Spinal cord (tissue), 10 donors: ENCODE results near the gene FOXN3. TPM values are rescaled to one million over a fixed set of nuclear protein-coding genes. Genes with fewer than 3 reads are reported as not detected.
"Not testable (repeated sequence)": the region's sequence is repeated elsewhere in the genome, so short reads cannot be mapped to it uniquely, and the experiment has no call there.

Experiments used
- DNase-seq, 6 donors: peaks; one replicate each; pipeline versions ENCODE4 v3.0.0 to v3.0.0-alpha.2; 2013 to 2015; ENCODE audit warnings: low spot score in 6 of 6, low read depth in 4 of 6
- H3K27ac ChIP-seq: one replicate; pipeline ENCODE4 v1.5.1; 2013; ENCODE audit warnings: low read depth, low read length, control low read depth
- H3K27me3 ChIP-seq: one replicate; pipeline ENCODE4 v1.6.1; 2013; ENCODE audit warnings: low read length; ENCODE audit not compliant: control insufficient read depth, insufficient read depth
- H3K36me3 ChIP-seq: one replicate; pipeline ENCODE4 v1.6.1; 2013; ENCODE audit warnings: low read length; ENCODE audit not compliant: control insufficient read depth, insufficient read depth
- H3K4me1 ChIP-seq: one replicate; pipeline ENCODE4 v1.6.1; 2013; ENCODE audit warnings: low read length; ENCODE audit not compliant: control insufficient read depth, insufficient read depth
- H3K4me3 ChIP-seq: one replicate; pipeline ENCODE4 v1.5.1; 2013; ENCODE audit warnings: low read depth, low read length, control low read depth
- H3K9me3 ChIP-seq: one replicate; pipeline ENCODE4 v1.6.1; 2013; ENCODE audit warnings: low read length; ENCODE audit not compliant: control insufficient read depth, insufficient read depth
- WGBS: methylation state at CpG from one replicate; pipeline ENCODE4 v1.1.5; 2013; ENCODE audit warnings: missing lambda C conversion rate; ENCODE audit not compliant: insufficient coverage; 5-methylcytosine and 5-hydroxymethylcytosine counted together
- polyA plus RNA-seq, 2 donors: library from polyadenylated mRNA; unstranded; fragments of 120-200 nt; gene quantifications; one replicate each; pipeline ENCODE4 v1.2.1, GENCODE V29; 2013; ENCODE audit not compliant: insufficient read length in 2 of 2
- total RNA-seq, 2 donors: library from RNA; depleted of rRNA in 1 of 2; stranded (reverse); fragments of 120-200 nt in 1 of 2; fragments of >200 nt in 1 of 2; gene quantifications; one replicate each; pipeline versions ENCODE4 v1.2.3 to v1.2.4, GENCODE V29; 2013 to 2014
- donor health status: healthy.

The FOXN3 gene
- total and polyA plus RNA-seq, 4 donors: 37.8 to 56.8 (median 46.8) TPM

DNA sequence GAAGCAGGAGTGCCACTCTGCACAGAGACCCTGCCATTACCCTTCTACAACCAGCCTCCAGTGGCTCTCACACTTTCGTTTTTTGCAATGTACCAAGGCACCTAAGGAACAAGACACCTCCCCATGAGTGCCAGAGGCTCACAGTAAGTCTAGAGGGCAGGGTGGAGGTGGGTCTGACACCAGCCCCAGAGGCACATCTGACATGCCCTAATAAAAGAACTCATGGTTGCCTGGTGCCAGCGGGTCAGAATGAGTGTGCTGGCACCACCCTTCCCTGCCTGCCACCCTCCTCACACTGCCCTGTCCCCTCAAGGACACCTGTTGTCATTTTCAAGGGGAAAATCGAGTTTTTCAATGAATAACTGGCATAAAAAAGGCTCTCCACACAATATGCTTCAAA, 161.2 kb downstream of the FOXN3 start:
- no peaks in the 10 kb centered on the region for H3K36me3 ChIP-seq
- H3K4me1 ChIP-seq: peaks cover 22% of the 10 kb centered on the region
- no peaks in the 10 kb centered on the region for H3K9me3 ChIP-seq
- H3K4me3 ChIP-seq: no peak overlapping the region
- WGBS: 100% methylated on average over 1 of the region's 3 CpGs
- no peak overlapping the region for H3K27ac ChIP-seq
- DNase-seq: no peak
- H3K27me3 ChIP-seq: no peaks in the 10 kb centered on the region

DNA sequence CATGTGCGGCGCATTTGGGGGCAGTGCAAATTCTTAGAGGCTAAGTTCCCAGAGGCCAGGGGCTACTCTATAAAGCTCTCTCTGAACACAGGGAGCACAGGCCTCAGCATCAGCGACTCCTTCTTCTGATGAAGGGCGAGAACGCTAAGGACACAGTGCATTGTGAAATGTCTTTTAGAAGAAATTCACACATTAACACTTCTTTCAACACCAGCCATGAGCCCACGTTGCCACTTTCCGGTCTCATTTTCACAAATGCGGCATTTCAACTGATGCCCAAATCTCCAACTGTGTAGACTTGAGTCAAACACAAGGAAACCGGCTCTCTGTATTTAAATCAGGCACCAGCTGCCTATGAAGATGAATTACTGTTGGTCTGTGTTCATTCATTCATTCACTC, 162.0 kb downstream of the FOXN3 start:
- Histone ChIP-seq H3K4me1 (peaks cover 22% of the 10 kb centered on the region), H3K4me3 (no peak overlapping the region), H3K27me3 (no peaks in the 10 kb centered on the region), H3K9me3 (no peaks in the 10 kb centered on the region), H3K36me3 (no peaks in the 10 kb centered on the region), H3K27ac (no peak overlapping the region)
- 88% methylated on average over 6 of the region's 9 CpGs for WGBS
- DNase-seq: no peak

DNA sequence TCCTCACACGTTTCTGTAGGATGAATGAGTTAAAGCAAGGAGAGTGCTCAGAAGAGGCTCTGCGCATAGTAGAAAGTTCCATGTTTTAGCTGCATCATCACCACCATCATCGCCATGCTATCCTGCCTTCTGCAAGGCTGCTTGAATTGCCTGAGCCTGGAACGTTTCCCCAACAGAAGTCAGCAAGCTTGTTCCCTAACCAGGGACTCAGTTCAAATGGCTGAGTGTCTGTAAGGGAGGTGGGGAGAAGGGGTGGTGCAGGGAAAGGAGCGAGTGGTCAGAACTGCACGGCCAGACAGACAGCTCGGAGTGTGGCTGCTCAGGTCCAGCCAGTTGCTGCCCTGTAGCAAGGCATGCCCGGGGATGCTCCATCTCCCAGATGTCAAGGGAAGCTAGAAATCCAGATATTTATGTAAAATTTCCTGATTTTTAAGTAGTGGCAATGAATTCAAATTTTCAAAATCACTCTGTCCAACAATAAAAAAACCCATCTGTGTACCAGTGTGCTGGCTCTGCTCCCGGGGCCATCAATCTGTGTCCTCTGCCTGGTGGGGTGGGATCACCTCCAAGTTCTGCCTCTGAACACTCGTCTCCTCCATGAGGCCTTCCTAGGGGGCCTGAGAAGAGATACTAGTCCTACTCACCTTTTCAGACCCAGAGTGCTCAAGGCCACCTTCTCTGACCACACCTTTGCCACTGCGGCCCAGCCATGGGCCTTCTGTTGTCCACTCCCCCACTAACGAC, 162.7 kb downstream of the FOXN3 start:
- DNase-seq: peak in 2 of 6 donors; percentile 69 to 75
- Histone ChIP-seq H3K4me1 (peaks cover 26% of the 10 kb centered on the region), H3K36me3 (no peaks in the 10 kb centered on the region), H3K9me3 (no peaks in the 10 kb centered on the region), H3K4me3 (no peak overlapping the region), H3K27ac (peak overlapping the region; percentile 8), H3K27me3 (no peaks in the 10 kb centered on the region)
- WGBS: 68% methylated on average over 9 of the region's 12 CpGs

DNA sequence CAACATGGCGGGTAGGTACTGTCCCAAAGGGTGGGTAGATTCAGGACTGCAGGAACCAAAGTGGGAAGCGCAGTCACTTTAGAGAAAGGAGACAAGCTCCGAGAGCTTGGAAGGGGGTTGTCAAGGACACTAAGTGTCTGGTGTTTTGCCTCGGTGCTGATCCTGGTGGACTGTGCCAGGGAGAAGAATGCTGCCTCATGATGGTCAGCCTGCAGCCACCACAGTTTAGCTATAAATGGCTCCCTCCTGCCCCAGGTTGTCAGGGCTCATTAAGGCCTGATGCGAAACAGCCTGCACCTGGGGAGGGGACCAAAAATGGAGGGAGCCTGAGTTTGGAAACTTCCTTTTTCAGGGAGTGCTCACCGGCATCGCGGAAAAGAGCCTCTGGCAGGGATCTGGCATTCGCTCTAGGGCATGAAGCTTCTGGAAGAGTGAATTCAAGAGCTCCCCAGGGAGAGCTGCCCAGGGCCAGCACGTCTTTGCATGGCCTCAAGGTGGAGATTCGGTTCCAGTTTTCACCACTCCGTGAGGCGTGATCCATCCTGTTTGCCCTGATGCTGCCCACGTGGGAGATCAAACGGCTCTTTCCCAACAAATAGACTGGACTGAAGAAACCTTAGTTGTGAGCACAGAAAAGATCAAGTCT, 164.0 kb downstream of the FOXN3 start:
- H3K27ac ChIP-seq: no peak overlapping the region
- no peaks in the 10 kb centered on the region for H3K9me3 ChIP-seq
- no peak for DNase-seq
- 61% methylated on average over 15 of the region's 15 CpGs for WGBS
- H3K4me3 ChIP-seq: no peak overlapping the region
- H3K36me3 ChIP-seq: no peaks in the 10 kb centered on the region
- H3K27me3 ChIP-seq: no peaks in the 10 kb centered on the region
- peaks cover 29% of the 10 kb centered on the region for H3K4me1 ChIP-seq

DNA sequence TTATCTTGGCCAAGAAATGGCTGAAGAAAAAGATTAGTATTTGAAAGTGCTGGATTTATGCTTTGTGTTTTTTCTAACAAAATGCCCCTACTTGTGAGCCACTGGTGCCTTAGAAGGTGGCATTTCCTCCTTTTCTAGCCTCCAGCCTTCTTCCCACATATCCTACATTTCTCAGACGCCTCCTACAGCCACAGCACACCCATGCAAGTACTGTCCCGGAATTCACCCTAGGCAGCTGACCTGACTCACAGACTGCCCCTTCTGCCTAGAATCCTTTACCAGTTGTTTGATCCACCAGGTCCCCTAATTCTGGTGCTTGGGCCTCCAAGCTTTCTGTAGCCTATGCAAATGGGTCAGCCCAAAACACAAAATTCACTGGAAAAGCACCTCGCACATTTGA, 166.0 kb downstream of the FOXN3 start:
- Histone ChIP-seq H3K4me1 (peaks cover 29% of the 10 kb centered on the region), H3K27me3 (no peaks in the 10 kb centered on the region), H3K36me3 (no peaks in the 10 kb centered on the region), H3K4me3 (no peak overlapping the region), H3K27ac (no peak overlapping the region), H3K9me3 (no peaks in the 10 kb centered on the region)
- 89% methylated on average over 2 of the region's 3 CpGs for WGBS
- DNase-seq: no peak

DNA sequence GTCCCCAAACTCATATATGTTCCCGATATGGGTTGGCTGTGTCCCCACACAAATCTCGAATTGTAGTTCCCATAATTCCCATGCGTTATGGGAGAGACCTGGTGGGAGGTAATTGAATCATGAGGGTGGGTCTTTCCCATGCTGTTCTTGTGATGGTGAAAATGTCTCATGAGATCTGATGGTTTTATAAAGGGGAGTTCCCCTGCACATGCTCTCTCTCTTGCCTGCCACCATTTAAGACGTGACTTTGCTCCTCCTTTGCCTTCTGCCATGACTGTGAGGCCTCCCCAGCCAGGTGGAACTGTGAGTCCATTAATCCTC, 166.4 kb downstream of the FOXN3 start:
- H3K9me3 ChIP-seq, H3K27me3 ChIP-seq, DNase-seq, H3K36me3 ChIP-seq, H3K4me3 ChIP-seq, H3K27ac ChIP-seq: not testable (repeated sequence)
- peaks cover 29% of the 10 kb centered on the region for H3K4me1 ChIP-seq
- WGBS: no CpG with 5 or more reads among the region's 4 CpGs

DNA sequence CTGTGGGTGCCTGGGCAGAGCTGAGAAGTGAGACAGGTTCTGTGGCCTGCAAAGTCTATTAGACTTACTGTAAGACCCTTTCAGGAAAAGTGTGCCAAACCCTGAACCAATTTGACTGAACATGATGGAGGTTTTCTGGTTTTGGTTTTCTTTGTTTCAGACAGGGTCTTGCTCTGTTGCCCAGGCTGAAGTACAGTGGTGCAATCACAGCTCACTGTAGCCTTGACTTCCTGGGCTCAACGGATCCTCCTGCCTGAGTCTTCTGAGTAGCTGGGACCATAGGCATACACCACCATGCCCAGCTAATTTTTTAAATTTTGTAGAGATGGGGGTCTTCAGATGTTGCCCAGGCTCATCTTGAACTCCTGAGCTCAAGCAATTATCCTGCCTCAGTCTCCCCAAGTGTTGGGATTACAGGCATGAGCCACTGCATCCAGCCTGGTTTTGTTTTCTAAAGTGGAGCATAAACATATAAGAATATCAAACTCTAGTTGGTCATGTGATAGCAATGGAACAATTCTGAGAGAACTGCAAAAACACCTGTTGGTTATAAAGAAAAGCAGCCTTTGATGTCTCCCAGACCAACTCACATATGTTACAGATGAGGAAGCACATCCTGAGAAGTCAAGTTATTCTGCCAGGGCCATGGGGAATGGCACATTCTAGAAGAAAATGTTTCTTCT, 166.9 kb downstream of the FOXN3 start:
- H3K27me3 ChIP-seq: no peaks in the 10 kb centered on the region
- peaks cover 29% of the 10 kb centered on the region for H3K4me1 ChIP-seq
- no peaks in the 10 kb centered on the region for H3K9me3 ChIP-seq
- WGBS: 83% methylated on average over 1 of the region's 1 CpG
- DNase-seq: no peak
- H3K36me3 ChIP-seq: no peaks in the 10 kb centered on the region
- H3K4me3 ChIP-seq: no peak overlapping the region
- no peak overlapping the region for H3K27ac ChIP-seq

DNA sequence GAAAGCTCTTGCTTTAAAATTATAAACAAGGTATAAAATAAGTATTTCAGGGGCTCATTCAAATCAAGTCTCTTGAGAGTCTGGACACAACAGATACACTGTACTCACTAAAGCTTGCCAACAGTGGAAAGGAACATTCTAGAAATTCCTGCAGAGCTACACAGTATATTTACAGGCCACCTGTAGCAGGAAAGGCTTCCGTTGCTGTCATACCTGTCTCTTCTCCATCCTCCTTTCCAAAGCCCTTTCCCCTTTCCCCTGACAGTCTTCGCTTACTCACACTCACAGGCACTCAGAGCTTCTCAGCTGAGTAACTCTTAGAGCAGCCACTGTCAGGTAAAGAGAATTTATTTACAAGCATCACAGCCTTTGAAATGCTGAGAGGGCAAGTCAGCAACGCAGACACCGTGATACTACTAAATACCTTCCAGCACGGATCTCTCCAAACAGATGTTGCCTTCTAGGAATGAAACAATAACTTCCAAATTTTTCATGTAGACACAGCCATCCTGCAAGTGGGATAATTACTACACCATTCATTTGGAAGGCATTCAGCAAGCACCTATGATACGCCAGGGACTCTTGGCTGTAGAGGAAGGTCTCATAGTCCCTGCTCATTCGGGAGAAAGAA, 167.9 kb downstream of the FOXN3 start:
- Histone ChIP-seq H3K27me3 (no peaks in the 10 kb centered on the region), H3K9me3 (no peaks in the 10 kb centered on the region), H3K4me3 (no peak overlapping the region), H3K27ac (no peak overlapping the region), H3K4me1 (peaks cover 22% of the 10 kb centered on the region), H3K36me3 (no peaks in the 10 kb centered on the region)
- WGBS: 41% methylated on average over 5 of the region's 7 CpGs
- DNase-seq: peak in 1 of 6 donors; percentile 65

DNA sequence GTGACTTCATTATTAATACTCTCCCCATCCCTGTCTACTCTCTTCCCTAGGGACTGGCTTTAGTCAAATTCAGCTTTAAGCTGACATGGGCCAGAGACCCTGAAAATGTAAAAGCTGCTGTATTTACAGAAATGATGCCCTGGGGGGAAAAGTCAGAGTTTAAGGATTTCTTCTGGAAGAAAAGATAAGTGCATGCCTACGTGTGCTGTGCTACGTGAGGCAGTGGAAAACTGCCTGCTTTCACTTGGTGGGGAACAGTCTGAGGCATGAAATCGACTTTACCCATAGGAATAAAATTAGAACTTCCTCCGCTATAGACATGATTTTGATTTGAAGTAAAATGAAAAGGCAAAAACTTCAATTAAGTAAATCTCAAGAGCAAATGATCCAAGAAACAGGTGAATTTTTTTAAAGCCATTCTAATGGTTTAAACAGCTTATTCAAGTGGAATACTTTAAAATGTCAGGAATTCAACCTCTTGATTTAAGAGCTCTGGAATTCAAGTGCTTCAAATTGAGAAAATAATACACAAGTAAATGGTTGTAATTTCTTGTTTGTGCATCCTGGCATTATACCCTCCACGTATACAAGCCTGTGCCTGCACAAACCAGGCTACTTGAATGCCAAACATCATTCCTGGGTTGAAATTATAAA, 168.5 kb downstream of the FOXN3 start:
- peak in 1 of 6 donors; percentile 47 for DNase-seq
- H3K27ac ChIP-seq: no peak overlapping the region
- peaks cover 19% of the 10 kb centered on the region for H3K4me1 ChIP-seq
- H3K36me3 ChIP-seq: no peaks in the 10 kb centered on the region
- WGBS: no CpG with 5 or more reads among the region's 5 CpGs
- no peaks in the 10 kb centered on the region for H3K9me3 ChIP-seq
- no peaks in the 10 kb centered on the region for H3K27me3 ChIP-seq
- no peak overlapping the region for H3K4me3 ChIP-seq
